Stimulated activated CD4-positive, alpha-beta T cell treated with anti-CD3 and anti-CD28 coated beads, TNF-alpha, amount 100 ng/mL, for 4 hours (primary cell): ENCODE measurements around the gene KCNMB3.
"Not testable (repeated sequence)": the region's sequence is repeated elsewhere in the genome, so short reads cannot be mapped to it uniquely, and the experiment has no call there.

Experiments
- DNase-seq, 3 experiments: peaks; one replicate each; pipeline ENCODE4 v3.0.0-alpha.2; 2020; ENCODE audit warnings: low read depth in 3 of 3

The KCNMB3 gene

GRCh38 chr3:179250803-179251476 lies at the start of gene KCNMB3:
Gene KCNMB3 (minus strand): TSS chr3:179251114. CDS start chr3:179250990, 124 bp downstream.
- DNase-seq = no peak

DNA sequence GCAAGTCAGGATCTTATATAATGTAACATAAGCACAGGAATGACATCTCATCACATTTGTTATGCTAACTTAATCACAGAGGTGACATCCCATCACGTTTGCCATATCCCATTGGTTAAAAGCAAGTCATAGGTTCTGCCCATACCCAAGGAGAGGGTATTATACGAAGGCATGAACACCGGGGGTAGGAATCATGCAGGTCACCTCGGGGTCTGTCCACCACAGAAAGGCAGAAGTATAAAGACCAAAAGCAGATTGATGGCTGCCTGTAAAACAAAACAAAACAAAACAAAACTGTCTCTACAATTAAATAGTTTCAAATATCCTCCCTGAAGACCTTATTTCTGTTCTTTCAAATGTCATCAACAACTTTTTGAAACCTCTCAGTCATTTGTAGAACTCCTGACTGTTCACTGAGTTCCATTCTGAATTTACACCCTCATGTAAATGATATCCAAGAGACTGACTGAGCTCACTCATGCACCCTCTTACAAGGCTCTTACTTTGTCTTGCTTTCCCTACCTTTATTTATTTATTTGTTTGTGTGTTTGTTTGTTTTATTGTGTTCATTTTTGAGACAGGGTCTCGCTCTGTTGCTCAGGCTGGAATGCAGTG lies 49.2 kb upstream of the KCNMB3 start:
- no peak for DNase-seq

DNA sequence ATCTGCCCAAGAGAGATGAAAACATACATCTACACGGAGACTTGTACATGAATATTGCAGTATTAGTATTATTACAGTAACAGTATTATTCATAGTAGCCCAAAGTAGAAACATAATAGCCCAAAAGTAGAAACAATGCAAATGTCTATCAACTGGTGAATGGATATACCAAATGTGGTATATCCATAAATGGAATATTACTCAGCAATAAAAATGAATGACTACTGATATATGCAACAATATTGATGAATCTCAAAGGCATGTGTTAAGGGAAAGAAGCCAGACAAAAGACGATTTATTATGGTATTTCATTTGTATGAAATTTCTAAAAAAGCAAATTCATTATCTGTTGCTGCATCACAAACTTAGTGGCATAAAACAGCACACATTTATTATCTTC lies 48.4 kb upstream of the KCNMB3 start:
- DNase-seq = no peak

- no peak for DNase-seq
Measured at GRCh38 chr3:179297971-179298725, 47.2 kb upstream of the KCNMB3 start.

DNA sequence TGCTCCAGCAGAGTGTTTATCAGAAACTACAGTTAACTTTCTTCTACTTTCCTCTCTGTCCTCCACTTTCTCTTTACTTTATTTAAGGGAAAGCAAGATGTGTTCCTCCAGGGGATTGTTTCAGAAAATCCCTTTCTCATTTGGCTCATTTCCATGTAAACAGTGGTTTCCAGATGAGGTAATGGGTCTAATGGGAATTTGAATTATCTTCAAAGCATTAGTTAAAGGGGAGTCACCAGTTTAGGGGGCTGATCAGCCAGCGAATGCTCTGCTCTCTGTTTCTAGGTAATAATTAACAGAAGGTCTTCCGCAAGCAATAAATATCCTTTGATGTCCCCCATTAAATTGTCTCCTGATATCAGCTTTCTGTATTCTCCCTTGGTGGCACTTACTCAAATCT lies 41.5 kb upstream of the KCNMB3 start:
- DNase-seq = no peak

DNA sequence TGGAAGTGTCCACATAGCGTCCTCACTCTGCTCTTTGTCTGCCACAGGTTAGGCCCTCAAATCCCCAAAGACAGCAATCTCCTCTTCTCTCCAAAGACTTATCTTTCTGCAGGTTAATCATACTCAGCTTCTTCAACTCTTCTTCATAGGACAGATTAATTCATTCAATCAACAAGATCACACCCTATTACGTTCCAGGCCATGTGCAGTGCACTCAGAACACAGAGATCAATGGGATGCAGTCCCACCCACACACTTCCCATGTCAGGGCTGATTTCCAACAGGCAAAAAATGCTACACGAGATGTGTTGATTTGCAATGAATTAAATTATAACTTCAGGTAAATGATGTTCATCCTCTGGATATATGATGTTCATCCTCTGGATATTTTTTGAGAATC lies 38.4 kb upstream of the KCNMB3 start:
- no peak for DNase-seq

- DNase-seq = no peak
Measured at GRCh38 chr3:179288845-179289244, 37.9 kb upstream of the KCNMB3 start.

- no peak for DNase-seq
Measured at GRCh38 chr3:179286331-179286730, 35.4 kb upstream of the KCNMB3 start.

DNA sequence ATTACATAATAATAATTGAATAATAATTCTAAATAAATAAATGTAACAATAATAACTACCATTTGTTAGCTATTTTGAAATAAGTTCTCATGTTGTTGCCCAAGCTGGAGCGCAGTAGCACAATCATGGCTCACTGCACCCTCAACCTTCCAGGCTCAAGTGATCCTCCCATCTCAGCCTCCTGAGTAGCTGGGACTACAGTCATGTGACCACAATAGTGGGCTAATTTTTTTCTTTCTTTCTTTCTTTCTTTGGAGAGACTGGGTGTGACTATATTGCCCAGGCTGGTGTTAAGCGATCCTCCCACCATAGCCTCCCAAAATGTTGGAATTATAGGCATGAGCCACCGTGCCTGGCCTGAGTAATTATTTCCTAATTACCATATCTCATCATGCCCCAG lies 30.9 kb upstream of the KCNMB3 start:
- no peak for DNase-seq

DNA sequence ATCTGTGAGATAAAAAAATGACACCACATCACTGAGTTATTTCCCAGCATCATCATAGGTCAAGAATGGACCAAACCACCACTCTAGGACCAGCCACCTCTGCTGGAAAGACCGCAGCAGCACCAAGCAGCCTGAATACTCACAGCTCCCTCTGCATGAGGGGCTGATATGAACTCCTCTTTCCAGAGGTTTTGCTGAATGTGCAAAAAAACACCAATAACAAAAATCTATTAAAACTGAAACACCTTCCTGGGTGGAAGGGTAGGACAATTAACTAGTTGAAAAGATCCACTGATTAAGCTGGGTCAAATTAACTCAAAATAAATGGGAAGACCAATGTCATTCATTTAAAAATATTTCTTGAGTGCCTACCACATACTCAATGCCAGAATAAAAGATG lies 28.9 kb upstream of the KCNMB3 start:
- no peak for DNase-seq

- DNase-seq = no peak
Measured at GRCh38 chr3:179278932-179279693, 28.2 kb upstream of the KCNMB3 start.

GRCh38 chr3:179278151-179278550 lies 27.2 kb upstream of the KCNMB3 start:
- no peak for DNase-seq

GRCh38 chr3:179276743-179277142 lies 25.8 kb upstream of the KCNMB3 start:
- no peak for DNase-seq

GRCh38 chr3:179276001-179276400 lies 25.1 kb upstream of the KCNMB3 start:
- DNase-seq = no peak

GRCh38 chr3:179274434-179274833 lies 23.5 kb upstream of the KCNMB3 start:
- not testable (repeated sequence) for DNase-seq

DNA sequence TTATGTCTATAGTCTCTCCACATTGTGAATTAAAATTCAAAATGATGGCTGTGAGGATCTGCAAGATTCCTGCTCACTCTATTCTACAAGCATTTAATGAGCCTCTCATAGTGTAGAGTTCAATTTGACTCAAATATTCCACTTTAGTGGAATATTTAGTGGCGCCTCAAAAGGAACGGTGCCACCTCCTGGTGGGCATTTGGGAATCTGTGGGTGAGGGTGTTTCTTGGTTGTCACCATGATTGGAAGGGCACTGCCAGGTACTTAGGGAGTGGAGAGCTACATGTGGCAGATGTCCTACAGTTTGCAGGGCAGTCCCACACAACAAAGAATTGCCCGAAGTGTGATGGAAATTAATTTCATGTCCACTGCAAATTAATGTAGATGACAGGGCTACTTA lies 21.5 kb upstream of the KCNMB3 start:
- DNase-seq = no peak

GRCh38 chr3:179269152-179269707 lies 18.3 kb upstream of the KCNMB3 start:
- no peak for DNase-seq

DNA sequence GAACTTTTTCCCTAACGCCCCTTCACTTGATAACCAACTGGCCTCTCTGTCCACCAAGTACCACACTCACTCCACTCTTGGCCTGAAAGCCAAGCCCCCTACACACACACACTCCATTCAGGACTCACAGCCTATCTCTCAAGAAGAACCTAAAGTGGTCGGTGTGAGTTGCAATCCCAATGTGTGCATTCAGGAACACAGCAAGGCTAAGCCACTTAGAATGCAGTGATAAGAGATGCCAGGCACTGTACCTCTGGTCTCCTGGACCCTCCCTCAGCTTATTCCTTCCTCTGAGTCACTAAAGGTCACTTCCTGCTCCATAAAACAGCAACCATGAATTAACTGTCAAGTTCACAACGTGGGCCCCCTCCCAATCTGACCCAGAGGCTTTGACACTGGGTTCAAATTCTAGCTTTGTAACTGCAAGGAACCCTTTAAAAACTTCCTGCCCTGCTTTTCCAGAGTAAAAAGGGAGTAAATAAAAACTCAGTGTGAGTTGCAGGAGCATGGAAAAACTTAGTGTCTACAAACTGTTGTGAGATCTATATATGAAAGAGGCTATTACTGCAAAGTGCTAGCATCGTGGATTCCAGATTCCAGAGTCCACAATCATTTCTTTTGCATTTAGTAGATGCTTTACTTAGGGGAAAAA lies 17.6 kb upstream of the KCNMB3 start:
- DNase-seq = no peak

DNA sequence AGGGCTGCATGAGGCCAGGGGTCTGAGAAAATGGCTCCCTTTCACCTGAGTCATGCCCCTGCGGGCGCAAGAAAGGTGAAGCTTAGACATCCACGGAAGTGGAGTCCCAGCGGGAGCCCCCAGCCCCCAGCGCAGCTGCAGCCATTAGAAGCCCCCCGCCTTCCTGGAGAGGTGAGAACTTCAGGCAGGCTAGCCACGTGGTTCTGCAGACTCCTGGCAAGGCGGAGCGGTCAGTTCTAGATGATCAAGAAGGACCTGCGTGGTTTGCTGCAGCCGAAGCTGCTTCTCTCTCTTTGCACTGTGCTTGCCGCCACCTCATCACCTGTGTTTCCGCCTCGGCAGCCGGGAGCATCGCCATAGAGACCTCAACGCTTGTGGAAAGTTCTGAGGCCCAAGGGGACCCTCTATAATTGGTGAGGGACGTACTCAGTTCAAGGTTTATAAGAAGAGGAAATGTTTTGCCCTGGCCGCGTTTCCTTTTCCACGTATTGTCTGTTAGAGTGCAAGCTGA lies 15.8 kb upstream of the KCNMB3 start:
- no peak for DNase-seq

DNA sequence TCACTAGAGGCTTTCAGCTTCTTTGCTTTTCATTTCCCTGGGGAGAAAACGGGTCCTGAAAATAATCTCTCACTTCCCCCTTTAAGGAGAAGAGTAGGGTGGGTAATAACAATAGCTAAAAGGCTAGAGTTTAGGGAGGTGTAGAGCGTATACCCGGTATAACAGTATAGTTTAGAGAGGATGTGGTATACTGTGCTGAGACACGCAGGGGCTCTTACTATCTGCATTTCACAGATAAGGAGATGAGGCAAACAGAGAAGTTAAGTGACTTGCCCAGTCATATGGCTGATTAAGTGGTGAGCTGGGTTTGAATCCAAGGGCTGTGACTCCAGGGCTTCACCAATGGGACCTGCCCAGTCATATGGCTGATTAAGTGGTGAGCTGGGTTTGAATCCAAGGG lies 15.0 kb upstream of the KCNMB3 start:
- DNase-seq = no peak

GRCh38 chr3:179265092-179265491 lies 14.2 kb upstream of the KCNMB3 start:
- DNase-seq = no peak
